Hematopoietic multipotent progenitor cell treated with erythropoietin and hydrocortisone succinate and interleukin-3 and kit ligand, for 17 days (in vitro differentiated cells): ENCODE measurements around the gene HIP1.
"Not testable (repeated sequence)": the region's sequence is repeated elsewhere in the genome, so short reads cannot be mapped to it uniquely, and the experiment has no call there.

Source experiments
- DNase-seq: peaks from one replicate; pipeline ENCODE4 v3.0.0-alpha.2; 2015; ENCODE audit warnings: low spot score

The HIP1 gene

DNA sequence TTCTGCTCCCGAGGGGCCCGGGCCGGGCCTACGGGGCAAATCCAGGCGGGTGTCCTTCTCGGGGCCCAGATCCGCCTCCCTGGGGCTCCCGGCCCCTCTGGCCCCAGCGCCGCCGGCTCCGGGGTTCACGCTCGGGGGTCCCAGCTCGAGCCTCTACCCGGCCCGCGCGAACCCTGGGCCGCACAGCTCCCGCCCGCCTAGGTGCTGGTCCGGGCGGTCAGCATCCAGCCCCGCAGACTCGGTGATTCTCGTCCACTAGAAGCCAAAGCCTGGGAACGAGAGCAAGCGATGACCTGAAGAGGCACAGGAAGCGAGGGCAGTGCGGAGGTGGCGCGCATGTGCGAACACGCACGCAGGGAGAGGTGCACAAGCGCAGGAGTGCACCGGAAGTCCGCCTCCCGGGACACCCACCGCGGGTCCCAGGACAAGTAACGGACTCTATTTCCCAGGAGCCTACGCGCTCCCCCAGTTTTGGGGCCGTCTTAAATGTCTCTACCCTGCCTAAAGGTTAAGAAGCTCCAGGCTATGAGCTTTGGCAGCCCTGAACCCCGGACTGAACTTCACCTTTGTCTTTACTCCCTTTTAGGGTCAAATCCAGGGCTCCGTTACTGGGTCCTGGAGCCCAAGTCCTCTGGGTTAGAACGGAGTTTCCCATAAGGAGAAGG, 252.6 kb downstream of the HIP1 start, which contains the start of gene POM121C:
POM121C (minus strand) TSS at position 321 of the 665 bp plus-strand sequence. CDS start 44,803 bp downstream, outside the sequence.
- DNase-seq: peak; percentile 78

DNA sequence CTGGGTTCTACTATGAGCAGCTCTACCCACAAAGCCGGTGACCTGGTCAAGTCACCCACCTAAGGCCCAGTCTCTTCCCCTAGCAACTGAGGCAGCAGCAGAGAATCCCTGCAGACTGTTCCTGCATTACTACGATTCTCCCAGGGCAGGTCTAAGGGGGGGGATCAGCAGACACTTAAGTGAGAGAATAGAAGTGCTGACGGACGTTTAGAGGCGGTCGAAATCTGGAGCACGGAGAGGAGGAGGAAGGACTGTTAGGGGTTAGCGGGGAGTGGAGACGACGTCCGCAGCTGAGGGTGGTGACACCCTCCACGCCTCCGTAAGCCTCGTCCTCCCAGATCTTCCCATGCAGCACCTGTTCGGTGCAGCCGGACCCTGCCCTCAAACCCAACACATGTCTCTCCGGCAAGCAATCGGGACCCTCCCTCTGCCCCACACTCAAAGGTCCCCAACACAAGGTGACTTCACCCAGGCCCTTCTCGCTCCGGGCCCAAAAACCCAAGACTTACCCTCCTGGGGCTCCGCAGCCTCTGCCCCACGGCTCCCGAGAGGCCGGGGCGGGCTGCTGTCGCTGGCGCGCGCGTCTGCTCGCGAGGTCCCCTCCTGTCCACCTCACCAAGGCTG, 253.3 kb downstream of the HIP1 start:
- DNase-seq: not testable (repeated sequence)
